Head of caudate nucleus (tissue), 42 donors: Measurements from ENCODE around the gene RETREG1.

ENCODE experiments used
- DNase-seq, 42 donors: peaks; one replicate each; pipeline versions ENCODE4 v3.0.0 to v3.0.0-alpha.2; 2020 to 2021; ENCODE audit warnings: mixed read lengths in 7 of 42
- intact Hi-C: fragments of 100-400 bp; cut with DNase I; formaldehyde crosslinking; loops from one replicate; pipeline ENCODE4 v1.15.0; 2022

The RETREG1 gene

DNA sequence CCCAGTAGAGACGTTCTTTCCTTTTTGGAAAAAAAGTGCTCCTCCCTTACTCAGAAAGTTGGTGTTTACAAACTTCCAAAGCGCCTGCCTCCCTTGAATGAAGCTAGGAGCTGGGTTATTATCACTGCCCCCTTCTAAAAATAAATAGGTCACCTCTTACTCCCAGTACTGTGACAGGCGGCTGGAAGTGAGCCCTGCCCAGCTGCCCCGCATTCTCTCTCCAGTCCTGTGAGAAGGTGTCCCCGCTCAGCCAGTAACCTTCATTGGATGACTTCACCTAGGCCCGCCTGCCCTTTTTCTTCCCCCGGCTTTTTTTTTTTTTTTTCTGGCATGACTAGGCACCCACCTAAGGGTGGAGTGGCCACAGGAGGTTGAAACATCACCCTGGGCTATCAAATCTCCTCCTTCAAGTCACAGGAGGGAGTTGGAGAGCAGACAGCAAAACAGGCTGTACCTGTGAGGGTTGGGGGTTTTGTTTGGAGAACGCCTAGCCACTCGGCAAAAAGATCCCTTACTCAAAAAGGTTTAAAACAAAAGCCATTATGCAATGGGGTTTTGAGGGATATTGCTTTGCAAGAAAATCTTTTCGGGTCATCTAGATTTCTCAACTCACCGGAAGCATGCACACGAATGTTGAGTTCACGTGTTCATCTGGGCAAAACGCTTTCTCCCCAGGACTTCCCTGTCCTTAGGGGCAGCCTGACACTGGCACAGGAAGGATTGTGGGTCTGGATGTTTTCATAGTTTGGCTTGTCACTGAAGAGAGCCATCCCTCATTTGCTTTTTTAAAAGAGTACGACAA lies 107.9 kb downstream of the RETREG1 start:
- intact Hi-C loops: no loop called here
- DNase-seq: peak in 2 of 42 donors; percentile 22 to 43

GRCh38 chr5:16507716-16508115 lies 109.1 kb downstream of the RETREG1 start:
- no peak for DNase-seq
- intact Hi-C loops: no loop called here

DNA sequence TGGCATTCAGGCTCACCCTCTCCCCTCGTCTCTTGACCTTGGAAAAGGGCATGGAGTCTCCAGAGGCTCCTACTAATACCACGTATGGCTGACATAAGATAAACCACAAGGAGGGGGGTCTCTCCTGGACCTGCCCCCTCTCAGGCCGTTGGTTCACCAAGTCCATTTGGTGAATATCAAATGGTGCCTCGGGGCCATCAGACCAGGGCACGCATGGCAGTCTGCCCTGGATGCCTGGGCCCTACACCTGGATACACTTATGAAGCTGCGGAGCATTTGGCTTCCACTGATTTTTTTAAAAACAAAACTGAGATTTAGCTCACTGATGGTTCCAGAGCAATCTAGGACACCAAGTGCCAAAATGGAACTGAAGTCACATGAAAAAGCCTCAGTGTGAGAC lies 110.9 kb downstream of the RETREG1 start:
- DNase-seq: no peak
- intact Hi-C loops: no loop called here

- DNase-seq: no peak
- intact Hi-C loops: no loop called here
Measured at GRCh38 chr5:16505140-16505891, 111.5 kb downstream of the RETREG1 start.

DNA sequence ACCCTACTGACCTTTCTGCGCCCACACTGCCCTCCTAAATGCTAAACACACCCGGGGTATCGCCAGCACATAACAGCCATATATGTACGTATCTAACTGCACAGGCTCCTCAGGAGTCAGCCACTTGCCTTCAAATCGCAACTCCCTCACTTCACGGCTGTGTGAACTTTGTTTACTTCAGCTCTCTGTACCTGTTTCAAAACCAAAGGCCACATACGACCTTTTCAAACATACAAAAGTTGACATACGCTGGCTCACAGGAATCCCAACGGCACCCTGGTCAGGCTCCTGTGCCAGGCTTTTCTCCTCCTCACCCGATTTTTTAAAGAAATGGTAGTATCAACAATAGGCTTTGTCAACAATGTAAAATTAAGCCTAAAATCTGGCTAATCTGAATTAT lies 112.2 kb downstream of the RETREG1 start:
- intact Hi-C loops: no loop called here
- no peak for DNase-seq

GRCh38 chr5:16502866-16503265 lies 113.9 kb downstream of the RETREG1 start:
- no peak for DNase-seq
- intact Hi-C loops: no loop called here

GRCh38 chr5:16500024-16500423 lies 116.8 kb downstream of the RETREG1 start:
- intact Hi-C loops: no loop called here
- DNase-seq: no peak

- intact Hi-C loops: loop anchor here (10.0 kb wide), 1 partner anchor 57 kb away; no protein-coding TSS in a partner anchor
- DNase-seq: no peak
Measured at GRCh38 chr5:16497546-16497945, 119.3 kb downstream of the RETREG1 start.

- no peak for DNase-seq
- intact Hi-C loops: loop anchor here (10.0 kb wide), 1 partner anchor 62 kb away; no protein-coding TSS in a partner anchor
Measured at GRCh38 chr5:16493261-16493660, 123.5 kb downstream of the RETREG1 start.

DNA sequence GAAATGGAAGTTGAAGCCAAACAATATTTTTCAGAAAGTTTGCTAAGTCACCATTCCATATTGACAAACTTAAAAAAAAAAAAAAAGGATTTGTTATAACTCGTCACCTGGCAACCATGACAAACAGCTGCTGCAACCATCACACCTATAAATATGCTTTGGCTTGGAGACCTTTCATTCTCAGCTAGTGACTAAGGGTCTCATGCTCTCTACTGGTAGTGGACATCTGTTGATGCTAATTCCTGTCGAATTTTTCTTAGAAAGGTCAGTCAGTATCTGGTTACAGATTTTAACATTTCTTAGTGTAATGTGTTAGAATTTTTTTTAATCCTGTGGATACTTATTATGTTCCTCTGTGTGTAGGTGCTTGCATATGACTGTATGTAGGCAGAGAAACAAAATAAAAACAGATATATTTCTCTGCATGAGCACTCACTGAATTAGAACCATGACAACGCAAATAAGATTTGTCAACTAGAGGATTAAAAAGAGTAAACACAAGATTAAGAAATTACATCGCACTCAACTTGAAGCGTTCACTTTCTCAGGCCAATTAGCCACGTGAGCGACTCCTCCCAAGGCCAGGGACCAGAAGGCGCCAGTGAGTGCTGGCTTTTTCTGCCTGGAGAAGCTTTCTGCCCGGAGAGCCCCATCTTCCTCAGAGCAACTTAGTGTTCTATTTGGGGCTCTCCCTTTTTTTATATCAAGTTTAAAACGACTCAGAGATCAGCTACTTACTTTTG lies 124.2 kb downstream of the RETREG1 start:
- peak in 9 of 42 donors; percentile 15 to 59 (median 26) for DNase-seq
- intact Hi-C loops: loop anchor here (10.0 kb wide), 1 partner anchor 62 kb away; no protein-coding TSS in a partner anchor

DNA sequence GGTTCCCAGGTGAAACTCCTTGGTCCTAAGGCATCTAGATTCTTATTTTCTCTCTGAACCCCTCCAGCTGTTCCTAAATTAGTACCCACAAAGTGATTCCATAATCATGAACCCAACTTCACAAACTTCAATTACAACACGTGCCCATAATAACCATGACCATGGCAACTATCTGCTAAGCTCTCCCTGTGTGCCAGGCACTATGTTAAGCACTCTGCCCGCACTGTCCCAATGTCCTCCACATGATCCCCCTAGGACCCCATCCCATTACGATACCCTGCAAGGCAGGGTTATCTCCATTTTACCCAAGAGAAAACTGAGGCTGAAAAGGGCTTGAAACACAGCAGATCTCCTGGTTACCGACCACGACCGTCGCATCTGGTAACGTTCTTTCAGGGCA lies 125.9 kb downstream of the RETREG1 start:
- intact Hi-C loops: loop anchor here (10.0 kb wide), 1 partner anchor 64 kb away; no protein-coding TSS in a partner anchor
- no peak for DNase-seq

GRCh38 chr5:16489322-16489791 lies 127.4 kb downstream of the RETREG1 start:
- intact Hi-C loops: loop anchor here (10.0 kb wide), 1 partner anchor 175 kb away; no protein-coding TSS in a partner anchor
- DNase-seq: peak in 17 of 42 donors; percentile 27 to 74 (median 48)

- no peak for DNase-seq
- intact Hi-C loops: loop anchor here (10.0 kb wide), 1 partner anchor 177 kb away; no protein-coding TSS in a partner anchor
Measured at GRCh38 chr5:16487456-16487855, 129.3 kb downstream of the RETREG1 start.

- intact Hi-C loops: loop anchor here (10.0 kb wide), 1 partner anchor 178 kb away; no protein-coding TSS in a partner anchor
- DNase-seq: no peak
Measured at GRCh38 chr5:16486711-16487111, 130.1 kb downstream of the RETREG1 start.

- intact Hi-C loops: loop anchor here (10.0 kb wide), 1 partner anchor 179 kb away; no protein-coding TSS in a partner anchor
- DNase-seq: no peak
Measured at GRCh38 chr5:16485656-16486055, 131.1 kb downstream of the RETREG1 start.

DNA sequence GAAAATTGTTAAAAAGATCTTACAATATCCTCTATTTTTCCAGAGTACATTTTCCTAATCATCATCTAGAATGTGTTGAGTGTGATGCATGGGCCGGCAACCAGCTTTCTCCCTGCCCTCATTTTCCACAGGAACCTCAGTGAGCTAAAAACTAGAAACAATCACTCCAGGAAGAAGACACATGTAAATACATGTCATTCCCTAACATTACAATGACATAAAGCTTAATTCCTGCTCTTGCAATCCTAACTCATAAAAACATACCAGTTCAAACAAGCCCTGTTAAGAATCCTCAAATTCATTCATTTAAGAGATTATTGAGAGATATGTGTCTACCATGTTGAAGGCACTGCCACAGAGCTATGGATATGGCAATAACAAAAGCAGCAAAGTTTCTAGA lies 132.7 kb downstream of the RETREG1 start:
- intact Hi-C loops: loop anchor here (10.0 kb wide), 1 partner anchor 181 kb away; no protein-coding TSS in a partner anchor
- DNase-seq: no peak

DNA sequence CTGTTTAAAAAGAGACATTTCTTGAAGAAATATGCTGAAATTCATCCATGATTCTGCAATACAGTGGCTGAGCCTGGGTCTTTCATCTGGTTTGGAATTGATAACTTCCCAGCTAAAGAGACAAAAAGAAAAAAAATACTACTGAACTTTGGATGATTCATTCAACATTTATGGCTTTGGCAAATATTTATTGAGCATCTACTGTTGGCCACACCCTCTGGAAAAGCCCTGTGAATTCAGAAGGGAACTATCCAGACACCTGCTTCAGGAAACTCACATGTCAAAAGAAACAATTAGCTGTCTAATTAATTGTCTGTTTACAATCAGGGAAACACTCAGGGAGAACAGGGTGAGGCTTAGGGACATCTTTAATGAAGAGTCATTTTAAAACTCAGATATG lies 133.4 kb downstream of the RETREG1 start:
- DNase-seq: no peak
- intact Hi-C loops: loop anchor here (10.0 kb wide), 1 partner anchor 181 kb away; no protein-coding TSS in a partner anchor

DNA sequence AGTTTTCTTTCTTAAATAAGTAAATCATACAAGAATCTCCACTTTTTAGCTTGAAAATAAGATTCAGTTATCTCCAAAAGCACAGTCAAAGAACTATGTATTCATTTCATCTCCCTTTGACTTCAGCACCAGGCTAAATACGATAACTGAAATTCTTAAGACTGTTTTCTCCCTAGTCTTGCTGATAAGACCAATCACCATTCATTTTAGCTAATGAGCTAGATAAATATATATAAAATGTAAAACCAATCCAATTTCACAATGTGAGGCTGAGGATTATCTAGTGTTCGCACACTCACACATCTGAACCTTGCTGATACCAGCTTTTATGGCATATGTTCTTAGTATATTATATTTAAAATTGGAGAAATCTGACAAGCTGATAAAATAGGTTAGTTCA lies 133.9 kb downstream of the RETREG1 start:
- intact Hi-C loops: loop anchor here (10.0 kb wide), 1 partner anchor 182 kb away; no protein-coding TSS in a partner anchor

More for the DNA sequence above, 133.9 kb downstream of the RETREG1 start:
- no peak for DNase-seq
